ENCODE data around the gene BTBD19. TPM values are rescaled to one million over a fixed set of nuclear protein-coding genes. Genes with fewer than 3 reads are reported as not detected.

Gene BTBD19
- total RNA-seq, 4 donors from 2014 or later = 0.68 to 5.3 (median 4.1) TPM

DNA sequence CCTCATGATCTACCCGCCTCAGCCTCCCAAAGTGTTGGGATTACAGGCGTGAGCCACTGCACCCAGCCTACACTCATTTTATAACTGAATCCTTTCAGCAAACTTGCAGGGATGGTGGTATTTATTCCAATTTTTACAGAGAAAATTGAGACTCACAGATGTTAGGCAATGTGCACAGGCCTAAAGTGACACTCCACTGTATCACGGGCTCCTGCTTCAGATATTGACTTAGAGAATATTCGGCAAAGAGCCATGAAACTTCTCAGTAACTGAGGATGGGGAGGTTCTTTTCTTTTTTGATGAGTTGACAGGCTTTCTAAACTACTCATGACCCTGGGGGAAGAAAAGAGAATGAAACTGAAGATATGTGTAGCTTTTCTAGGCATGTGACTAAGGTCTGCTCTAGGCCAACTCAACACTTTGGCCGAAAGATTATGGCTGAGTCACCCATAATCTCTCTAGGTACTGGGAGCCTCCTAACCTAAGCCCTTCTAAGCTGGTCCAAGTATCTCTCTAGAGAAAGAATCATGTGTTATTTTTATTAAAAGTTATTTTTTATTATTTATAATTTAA, 54.6 kb downstream of the BTBD19 start:
- TF ChIP-seq, protein P1, sequence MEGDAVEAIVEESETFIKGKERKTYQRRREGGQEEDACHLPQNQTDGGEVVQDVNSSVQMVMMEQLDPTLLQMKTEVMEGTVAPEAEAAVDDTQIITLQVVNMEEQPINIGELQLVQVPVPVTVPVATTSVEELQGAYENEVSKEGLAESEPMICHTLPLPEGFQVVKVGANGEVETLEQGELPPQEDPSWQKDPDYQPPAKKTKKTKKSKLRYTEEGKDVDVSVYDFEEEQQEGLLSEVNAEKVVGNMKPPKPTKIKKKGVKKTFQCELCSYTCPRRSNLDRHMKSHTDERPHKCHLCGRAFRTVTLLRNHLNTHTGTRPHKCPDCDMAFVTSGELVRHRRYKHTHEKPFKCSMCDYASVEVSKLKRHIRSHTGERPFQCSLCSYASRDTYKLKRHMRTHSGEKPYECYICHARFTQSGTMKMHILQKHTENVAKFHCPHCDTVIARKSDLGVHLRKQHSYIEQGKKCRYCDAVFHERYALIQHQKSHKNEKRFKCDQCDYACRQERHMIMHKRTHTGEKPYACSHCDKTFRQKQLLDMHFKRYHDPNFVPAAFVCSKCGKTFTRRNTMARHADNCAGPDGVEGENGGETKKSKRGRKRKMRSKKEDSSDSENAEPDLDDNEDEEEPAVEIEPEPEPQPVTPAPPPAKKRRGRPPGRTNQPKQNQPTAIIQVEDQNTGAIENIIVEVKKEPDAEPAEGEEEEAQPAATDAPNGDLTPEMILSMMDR (IDR thresholded peaks at IDR 0.05) = no peak
- TF ChIP-seq POLR2A (IDR thresholded peaks at IDR 0.05) = no peak
- H3K27ac ChIP-seq = no peak overlapping the region
- H3K27me3 ChIP-seq = no peaks in the 10 kb centered on the region
- H3K9me3 ChIP-seq = no peaks in the 10 kb centered on the region
- H3K4me1 ChIP-seq = no peaks in the 10 kb centered on the region
- intact Hi-C loops (cut with DNase I) = no loop called here
- H3K36me3 ChIP-seq = peaks cover 0 to 36% (median 0%) of the 10 kb centered on the region in 3 donors
- H3K4me3 ChIP-seq = no peak overlapping the region
- 66 to 76% methylated on average over 5 of the region's 5 CpGs for WGBS, 2 donors
- DNase-seq = no peak

Small RNA genes within 50 kb of the gene (small RNA-seq; reads per million reads assigned to genes)
- gene AL136380.1 (0 reads per million in 4 donors), gene SNORD38A (323 to 465 (median 434) reads per million in 4 donors), gene SNORD38B (0 reads per million in 4 donors), gene SNORD46 (2,680 to 4,637 (median 3,348) reads per million in 4 donors), gene SNORD55 (0 reads per million in 4 donors)

Other genes starting within 250 kb of the BTBD19 start
- gene TMEM53, start 134.0 kb upstream of the BTBD19 start, total RNA-seq = 1 to 10 TPM; 3.2 to 5.8 (median 4.0) TPM
- gene ARMH1, start 133.8 kb upstream of the BTBD19 start, total RNA-seq = 1 to 10 TPM in 1 of 4 donors, not detected in 3; 1.3 TPM
- not detected for gene RNU5D-1, start 77.4 kb upstream of the BTBD19 start, total RNA-seq
- 10 to 100 TPM in 2 of 4 donors, 1 to 10 TPM in 2; 4.8 to 17.9 (median 9.4) TPM for gene KIF2C, start 68.7 kb upstream of the BTBD19 start, total RNA-seq
- gene RPS8, start 33.0 kb upstream of the BTBD19 start, total RNA-seq = 1,000 to 10,000 TPM; 1,915 to 3,855 (median 2,689) TPM
- under 1 TPM in 1 of 4 donors, not detected in 3; 0.26 TPM for gene BEST4, start 20.4 kb upstream of the BTBD19 start, total RNA-seq
- 10 to 100 TPM; 10.3 to 36.2 (median 30.7) TPM for gene PLK3, start 8.1 kb upstream of the BTBD19 start, total RNA-seq
- not detected for gene DYNLT4, start 1.2 kb upstream of the BTBD19 start, total RNA-seq
- gene PTCH2, start 34.7 kb downstream of the BTBD19 start, total RNA-seq = under 1 TPM in 2 of 4 donors, not detected in 2; 0.09 to 0.19 TPM
- 10 to 100 TPM; 10.7 to 24.3 (median 23.5) TPM for gene EIF2B3, start 178.1 kb downstream of the BTBD19 start, total RNA-seq
- 10 to 100 TPM; 25.3 to 42.2 (median 28.2) TPM for gene HECTD3, start 202.8 kb downstream of the BTBD19 start, total RNA-seq
- 10 to 100 TPM; 26.8 to 57.8 (median 36.7) TPM for gene UROD, start 203.7 kb downstream of the BTBD19 start, total RNA-seq